ENCODE data around the gene RNGTT.

The RNGTT gene

DNA sequence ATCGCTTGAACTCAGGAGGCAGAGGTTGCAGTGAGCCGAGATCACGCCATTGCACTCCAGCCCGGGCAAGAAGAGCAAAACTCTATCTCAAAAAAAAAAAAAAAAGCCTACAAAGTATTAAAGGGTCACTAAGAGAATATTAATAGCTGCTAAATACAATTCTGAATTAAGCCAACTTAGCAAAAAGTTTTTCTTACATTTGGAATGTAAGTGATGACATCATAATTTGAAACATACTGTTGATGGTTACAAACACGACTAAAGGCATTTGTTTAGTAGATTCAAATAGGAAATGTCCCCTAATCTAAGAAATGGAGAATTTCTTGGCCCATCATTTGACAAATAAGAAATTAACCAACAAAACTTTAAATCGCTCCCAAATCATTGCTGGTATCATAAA lies 282.8 kb downstream of the RNGTT start:
- no peaks in the 10 kb centered on the region for H3K36me3 ChIP-seq (ENCODE audit: control insufficient read depth in 1 of 2, insufficient read depth in 2 of 2, low read length in 2 of 2)
- no peaks in the 10 kb centered on the region for H3K9me3 ChIP-seq (ENCODE audit: control insufficient read depth in 1 of 2, low read length in 2 of 2)
- H3K4me3 ChIP-seq (ENCODE audit: low read depth in 1 of 2, low read length in 2 of 2) = no peak overlapping the region
- no peak overlapping the region for H3K27ac ChIP-seq (ENCODE audit: low read depth, low read length)
- no peaks in the 10 kb centered on the region for H3K27me3 ChIP-seq (ENCODE audit: control insufficient read depth in 1 of 2, insufficient read depth in 2 of 2, low read length in 2 of 2)
- H3K9ac ChIP-seq (ENCODE audit: low read depth in 1 of 2, low read length in 2 of 2) = no peak overlapping the region
- H3K4me1 ChIP-seq (ENCODE audit: control insufficient read depth in 1 of 2, insufficient read depth in 2 of 2, low read length in 2 of 2) = no peaks in the 10 kb centered on the region

DNA sequence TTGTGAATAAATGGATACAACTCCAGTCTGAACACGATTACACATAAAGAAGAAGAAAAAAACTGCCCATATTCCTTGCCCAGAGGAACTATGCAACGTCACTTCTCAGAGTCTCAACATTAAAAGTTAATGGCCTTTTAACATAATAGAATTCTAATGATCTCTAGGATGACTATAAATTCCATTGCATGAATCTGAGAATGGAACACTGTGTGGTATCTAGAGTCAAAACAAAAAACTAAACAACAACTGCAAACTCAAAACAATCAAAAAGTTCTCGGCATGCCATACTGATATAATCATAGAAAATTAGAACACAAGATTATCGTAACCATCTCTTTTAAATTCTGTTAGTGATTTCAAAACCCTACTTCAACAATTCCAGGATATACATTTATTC lies 283.6 kb downstream of the RNGTT start:
- Histone ChIP-seq H3K9me3 (ENCODE audit: control insufficient read depth in 1 of 2, low read length in 2 of 2) (no peaks in the 10 kb centered on the region), H3K36me3 (ENCODE audit: control insufficient read depth in 1 of 2, insufficient read depth in 2 of 2, low read length in 2 of 2) (no peaks in the 10 kb centered on the region), H3K27me3 (ENCODE audit: control insufficient read depth in 1 of 2, insufficient read depth in 2 of 2, low read length in 2 of 2) (no peaks in the 10 kb centered on the region), H3K9ac (ENCODE audit: low read depth in 1 of 2, low read length in 2 of 2) (no peak overlapping the region), H3K4me3 (ENCODE audit: low read depth in 1 of 2, low read length in 2 of 2) (no peak overlapping the region), H3K27ac (ENCODE audit: low read depth, low read length) (no peak overlapping the region), H3K4me1 (ENCODE audit: control insufficient read depth in 1 of 2, insufficient read depth in 2 of 2, low read length in 2 of 2) (no peaks in the 10 kb centered on the region)

GRCh38 chr6:88677356-88677755 lies 286.1 kb downstream of the RNGTT start:
- Histone ChIP-seq H3K27ac (ENCODE audit: low read depth, low read length) (no peak overlapping the region), H3K9me3 (ENCODE audit: control insufficient read depth in 1 of 2, low read length in 2 of 2) (no peaks in the 10 kb centered on the region), H3K27me3 (ENCODE audit: control insufficient read depth in 1 of 2, insufficient read depth in 2 of 2, low read length in 2 of 2) (no peaks in the 10 kb centered on the region), H3K4me1 (ENCODE audit: control insufficient read depth in 1 of 2, insufficient read depth in 2 of 2, low read length in 2 of 2) (no peaks in the 10 kb centered on the region), H3K4me3 (ENCODE audit: low read depth in 1 of 2, low read length in 2 of 2) (no peak overlapping the region), H3K9ac (ENCODE audit: low read depth in 1 of 2, low read length in 2 of 2) (no peak overlapping the region), H3K36me3 (ENCODE audit: control insufficient read depth in 1 of 2, insufficient read depth in 2 of 2, low read length in 2 of 2) (no peaks in the 10 kb centered on the region)

- Histone ChIP-seq H3K9ac (ENCODE audit: low read depth in 1 of 2, low read length in 2 of 2) (no peak overlapping the region), H3K4me3 (ENCODE audit: low read depth in 1 of 2, low read length in 2 of 2) (no peak overlapping the region), H3K36me3 (ENCODE audit: control insufficient read depth in 1 of 2, insufficient read depth in 2 of 2, low read length in 2 of 2) (peaks cover 0 to 2% of the 10 kb centered on the region in 2 donors), H3K9me3 (ENCODE audit: control insufficient read depth in 1 of 2, low read length in 2 of 2) (peaks cover 25 to 28% of the 10 kb centered on the region in 2 donors), H3K27ac (ENCODE audit: low read depth, low read length) (no peak overlapping the region), H3K4me1 (ENCODE audit: control insufficient read depth in 1 of 2, insufficient read depth in 2 of 2, low read length in 2 of 2) (no peaks in the 10 kb centered on the region), H3K27me3 (ENCODE audit: control insufficient read depth in 1 of 2, insufficient read depth in 2 of 2, low read length in 2 of 2) (no peaks in the 10 kb centered on the region)
Observed at GRCh38 chr6:88671624-88672023, 291.8 kb downstream of the RNGTT start.

GRCh38 chr6:88670369-88670768 lies 293.0 kb downstream of the RNGTT start:
- H3K36me3 ChIP-seq (ENCODE audit: control insufficient read depth in 1 of 2, insufficient read depth in 2 of 2, low read length in 2 of 2) = peaks cover 0 to 2% of the 10 kb centered on the region in 2 donors
- H3K27ac ChIP-seq (ENCODE audit: low read depth, low read length) = no peak overlapping the region

GRCh38 chr6:88669475-88669874 lies 293.9 kb downstream of the RNGTT start:
- Histone ChIP-seq H3K36me3 (ENCODE audit: control insufficient read depth in 1 of 2, insufficient read depth in 2 of 2, low read length in 2 of 2) (peaks cover 0 to 2% of the 10 kb centered on the region in 2 donors), H3K9me3 (ENCODE audit: control insufficient read depth in 1 of 2, low read length in 2 of 2) (peaks cover 25 to 28% of the 10 kb centered on the region in 2 donors), H3K4me1 (ENCODE audit: control insufficient read depth in 1 of 2, insufficient read depth in 2 of 2, low read length in 2 of 2) (no peaks in the 10 kb centered on the region), H3K9ac (ENCODE audit: low read depth in 1 of 2, low read length in 2 of 2) (no peak overlapping the region), H3K4me3 (ENCODE audit: low read depth in 1 of 2, low read length in 2 of 2) (no peak overlapping the region), H3K27me3 (ENCODE audit: control insufficient read depth in 1 of 2, insufficient read depth in 2 of 2, low read length in 2 of 2) (no peaks in the 10 kb centered on the region), H3K27ac (ENCODE audit: low read depth, low read length) (no peak overlapping the region)

More at GRCh38 chr6:88670369-88670768, 293.0 kb downstream of the RNGTT start:
- Histone ChIP-seq H3K27me3 (ENCODE audit: control insufficient read depth in 1 of 2, insufficient read depth in 2 of 2, low read length in 2 of 2) (no peaks in the 10 kb centered on the region), H3K4me1 (ENCODE audit: control insufficient read depth in 1 of 2, insufficient read depth in 2 of 2, low read length in 2 of 2) (no peaks in the 10 kb centered on the region), H3K9me3 (ENCODE audit: control insufficient read depth in 1 of 2, low read length in 2 of 2) (peaks cover 25 to 28% of the 10 kb centered on the region in 2 donors), H3K9ac (ENCODE audit: low read depth in 1 of 2, low read length in 2 of 2) (no peak overlapping the region), H3K4me3 (ENCODE audit: low read depth in 1 of 2, low read length in 2 of 2) (peak overlapping the region in 1 of 2 donors; percentile 23)

DNA sequence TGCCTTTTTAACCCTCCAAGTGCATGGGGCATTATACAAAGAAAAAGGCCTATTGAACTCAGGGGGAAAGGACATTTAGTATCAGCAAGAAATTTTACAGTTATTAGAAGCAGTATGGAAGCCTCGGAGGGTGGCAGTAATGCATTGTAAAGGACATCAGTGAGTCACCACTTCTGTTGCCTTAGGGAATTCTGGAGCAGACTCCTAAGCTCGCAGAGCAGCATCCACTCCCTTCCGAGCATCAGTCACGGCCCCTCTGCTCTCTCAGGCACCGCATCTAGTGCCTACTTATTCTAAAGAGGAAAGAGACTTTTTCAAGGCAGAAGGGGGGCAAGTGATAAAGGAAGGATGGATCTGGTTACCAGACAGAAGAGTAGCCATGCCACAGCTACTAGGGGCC lies 296.5 kb downstream of the RNGTT start:
- Histone ChIP-seq H3K27me3 (ENCODE audit: control insufficient read depth in 1 of 2, insufficient read depth in 2 of 2, low read length in 2 of 2) (no peaks in the 10 kb centered on the region), H3K36me3 (ENCODE audit: control insufficient read depth in 1 of 2, insufficient read depth in 2 of 2, low read length in 2 of 2) (peaks cover 0 to 2% of the 10 kb centered on the region in 2 donors), H3K9me3 (ENCODE audit: control insufficient read depth in 1 of 2, low read length in 2 of 2) (peaks cover 28 to 29% of the 10 kb centered on the region in 2 donors)

GRCh38 chr6:88665131-88665530 lies 298.3 kb downstream of the RNGTT start:
- H3K36me3 ChIP-seq (ENCODE audit: control insufficient read depth in 1 of 2, insufficient read depth in 2 of 2, low read length in 2 of 2) = no peaks in the 10 kb centered on the region
- H3K27ac ChIP-seq (ENCODE audit: low read depth, low read length) = no peak overlapping the region
- H3K27me3 ChIP-seq (ENCODE audit: control insufficient read depth in 1 of 2, insufficient read depth in 2 of 2, low read length in 2 of 2) = no peaks in the 10 kb centered on the region
- H3K4me3 ChIP-seq (ENCODE audit: low read depth in 1 of 2, low read length in 2 of 2) = no peak overlapping the region
- peaks cover 11 to 16% of the 10 kb centered on the region in 2 donors for H3K9me3 ChIP-seq (ENCODE audit: control insufficient read depth in 1 of 2, low read length in 2 of 2)
- no peak overlapping the region for H3K9ac ChIP-seq (ENCODE audit: low read depth in 1 of 2, low read length in 2 of 2)
- H3K4me1 ChIP-seq (ENCODE audit: control insufficient read depth in 1 of 2, insufficient read depth in 2 of 2, low read length in 2 of 2) = no peaks in the 10 kb centered on the region

More for the DNA sequence above, 296.5 kb downstream of the RNGTT start:
- Histone ChIP-seq H3K9ac (ENCODE audit: low read depth in 1 of 2, low read length in 2 of 2) (no peak overlapping the region), H3K4me3 (ENCODE audit: low read depth in 1 of 2, low read length in 2 of 2) (no peak overlapping the region), H3K27ac (ENCODE audit: low read depth, low read length) (no peak overlapping the region), H3K4me1 (ENCODE audit: control insufficient read depth in 1 of 2, insufficient read depth in 2 of 2, low read length in 2 of 2) (no peaks in the 10 kb centered on the region)

DNA sequence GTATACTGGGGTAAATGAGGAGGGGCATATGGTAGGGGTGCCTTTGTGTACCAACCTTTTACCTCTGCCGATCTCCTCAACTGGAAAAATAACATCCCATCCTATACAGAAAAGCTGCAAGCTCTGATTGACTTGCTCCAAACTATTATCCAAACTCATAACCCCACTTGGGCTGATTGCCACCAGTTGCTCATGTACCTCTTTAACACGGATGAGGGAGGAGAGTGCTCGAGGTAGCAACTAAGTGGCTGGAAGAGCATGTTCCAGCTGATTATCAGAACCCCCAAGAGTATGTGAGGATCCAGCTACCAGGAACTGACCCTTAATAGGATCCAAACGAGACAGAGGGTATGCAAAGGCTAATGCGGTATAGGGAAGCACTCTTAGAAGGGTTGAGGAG lies 299.6 kb downstream of the RNGTT start:
- Histone ChIP-seq H3K9me3 (ENCODE audit: control insufficient read depth in 1 of 2, low read length in 2 of 2) (peaks cover 4 to 12% of the 10 kb centered on the region in 2 donors), H3K36me3 (ENCODE audit: control insufficient read depth in 1 of 2, insufficient read depth in 2 of 2, low read length in 2 of 2) (no peaks in the 10 kb centered on the region), H3K27me3 (ENCODE audit: control insufficient read depth in 1 of 2, insufficient read depth in 2 of 2, low read length in 2 of 2) (no peaks in the 10 kb centered on the region), H3K9ac (ENCODE audit: low read depth in 1 of 2, low read length in 2 of 2) (no peak overlapping the region), H3K27ac (ENCODE audit: low read depth, low read length) (no peak overlapping the region), H3K4me1 (ENCODE audit: control insufficient read depth in 1 of 2, insufficient read depth in 2 of 2, low read length in 2 of 2) (no peaks in the 10 kb centered on the region), H3K4me3 (ENCODE audit: low read depth in 1 of 2, low read length in 2 of 2) (no peak overlapping the region)

DNA sequence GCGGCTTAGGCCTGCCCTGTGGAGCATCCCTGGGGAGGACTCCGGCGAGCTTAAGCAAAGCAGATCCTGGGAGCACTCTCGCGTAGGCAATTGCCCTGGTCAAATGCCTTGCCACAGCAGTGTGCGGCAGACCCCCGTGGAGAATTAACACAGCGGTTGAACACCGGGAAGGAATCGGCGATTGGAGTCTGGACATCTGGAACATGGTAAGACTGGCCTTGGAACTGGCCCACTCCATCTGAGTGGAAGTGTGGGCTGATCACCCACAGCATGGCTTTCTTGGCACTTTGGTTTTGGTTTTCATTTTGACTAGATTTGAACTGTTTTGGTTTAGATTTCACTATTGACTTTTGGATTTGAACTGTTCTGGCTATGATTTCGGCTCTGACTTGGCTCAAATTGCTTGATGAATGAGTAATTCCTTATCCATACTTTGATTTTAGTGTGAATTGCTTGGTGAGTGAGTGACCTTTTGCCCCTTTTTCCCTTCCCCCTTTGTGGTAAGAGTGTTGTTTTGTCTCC lies 300.7 kb downstream of the RNGTT start:
- no peak overlapping the region for H3K4me3 ChIP-seq (ENCODE audit: low read depth in 1 of 2, low read length in 2 of 2)
- peaks cover 0 to under 1% of the 10 kb centered on the region in 2 donors for H3K36me3 ChIP-seq (ENCODE audit: control insufficient read depth in 1 of 2, insufficient read depth in 2 of 2, low read length in 2 of 2)
- no peak overlapping the region for H3K9ac ChIP-seq (ENCODE audit: low read depth in 1 of 2, low read length in 2 of 2)
- H3K27ac ChIP-seq (ENCODE audit: low read depth, low read length) = no peak overlapping the region
- no peaks in the 10 kb centered on the region for H3K4me1 ChIP-seq (ENCODE audit: control insufficient read depth in 1 of 2, insufficient read depth in 2 of 2, low read length in 2 of 2)
- no peaks in the 10 kb centered on the region for H3K27me3 ChIP-seq (ENCODE audit: control insufficient read depth in 1 of 2, insufficient read depth in 2 of 2, low read length in 2 of 2)
- peaks cover 4 to 8% of the 10 kb centered on the region in 2 donors for H3K9me3 ChIP-seq (ENCODE audit: control insufficient read depth in 1 of 2, low read length in 2 of 2)

Data from duodenal mucosa (tissue), 2 donors.